Glomerular visceral epithelial cell (primary cell): ENCODE results near the gene CASP8.
"Not testable (repeated sequence)": the region's sequence is repeated elsewhere in the genome, so short reads cannot be mapped to it uniquely, and the experiment has no call there.

Source experiments
- DNase-seq: peaks from one replicate; pipeline ENCODE4 v3.0.0-alpha.2; 2016; ENCODE audit errors: extremely low spot score

Gene CASP8

GRCh38 chr2:201260302-201260800 is at the start of gene CASP8:
Gene CASP8, plus strand, starts transcription at chr2:201260536. Its CDS starts 5,951 bp downstream, at chr2:201266487.
- peak; percentile 51 for DNase-seq

- no peak for DNase-seq
Observed at GRCh38 chr2:201215963-201216362, 44.4 kb upstream of the CASP8 start.

- DNase-seq, result no peak
Observed at GRCh38 chr2:201216918-201217317, 43.4 kb upstream of the CASP8 start.

GRCh38 chr2:201218780-201219179 is 41.6 kb upstream of the CASP8 start:
- no peak for DNase-seq

- no peak for DNase-seq
Observed at GRCh38 chr2:201219328-201220096, 40.8 kb upstream of the CASP8 start.

GRCh38 chr2:201220102-201220570 is 40.2 kb upstream of the CASP8 start:
- DNase-seq, result no peak

- no peak for DNase-seq
Observed at GRCh38 chr2:201223089-201224073, 37.0 kb upstream of the CASP8 start.

- no peak for DNase-seq
Observed at GRCh38 chr2:201228271-201228911, 31.9 kb upstream of the CASP8 start.

- DNase-seq, result no peak
Observed at GRCh38 chr2:201228912-201229290, 31.4 kb upstream of the CASP8 start.

- peak; percentile 97 for DNase-seq
Observed at GRCh38 chr2:201231781-201232466, 28.4 kb upstream of the CASP8 start.

- DNase-seq, result no peak
Observed at GRCh38 chr2:201232467-201232815, 27.9 kb upstream of the CASP8 start.

- DNase-seq, result peak; percentile 92
Observed at GRCh38 chr2:201233192-201233811, 27.0 kb upstream of the CASP8 start.

GRCh38 chr2:201233812-201234662 is 26.3 kb upstream of the CASP8 start:
- DNase-seq, result no peak

GRCh38 chr2:201234663-201235135 is 25.6 kb upstream of the CASP8 start:
- DNase-seq, result no peak

GRCh38 chr2:201235860-201236811 is 24.2 kb upstream of the CASP8 start:
- peak; percentile 82 for DNase-seq

- no peak for DNase-seq
Observed at GRCh38 chr2:201237486-201238123, 22.7 kb upstream of the CASP8 start.

- DNase-seq, result not testable (repeated sequence)
Observed at GRCh38 chr2:201239167-201239935, 21.0 kb upstream of the CASP8 start.
